Measurements from ENCODE around the gene TEX13C. TPM values are rescaled to one million over a fixed set of nuclear protein-coding genes. Genes with fewer than 3 reads are reported as not detected.

Gene TEX13C
- total and polyA plus RNA-seq, 4 donors = not detected

DNA sequence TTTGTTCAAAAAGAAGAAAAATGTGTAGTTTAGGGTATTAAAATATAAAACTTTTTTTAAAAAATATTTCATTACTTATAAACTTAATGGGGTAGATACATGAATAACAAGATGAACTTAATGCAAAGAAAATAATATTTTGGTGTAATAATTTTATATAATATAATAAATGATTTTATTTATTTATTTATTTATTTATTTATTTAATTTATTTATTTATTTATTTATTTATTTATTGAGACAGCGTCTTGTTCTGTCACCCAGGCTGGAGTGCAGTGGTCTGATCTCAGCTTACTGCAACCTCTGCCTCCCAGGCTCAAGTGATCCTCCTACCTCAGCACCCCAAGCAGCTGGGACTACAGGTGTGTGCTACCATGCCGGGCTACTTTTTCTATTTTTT lies 20.8 kb upstream of the TEX13C start:
- no peaks in the 10 kb centered on the region for H3K36me3 ChIP-seq (ENCODE audit: control insufficient read depth in 4 of 4, insufficient read depth in 3 of 4, low read depth in 1 of 4, low read length in 3 of 4)

GRCh38 chrX:125306335-125306866 lies 13.3 kb upstream of the TEX13C start:
- TF ChIP-seq JUND (IDR thresholded peaks at IDR 0.05) = no peak
- TF ChIP-seq FOXA1 (IDR thresholded peaks at IDR 0.05) = no peak
- TF ChIP-seq YY1 (IDR thresholded peaks at IDR 0.05) = no peak
- TF ChIP-seq, protein P1, sequence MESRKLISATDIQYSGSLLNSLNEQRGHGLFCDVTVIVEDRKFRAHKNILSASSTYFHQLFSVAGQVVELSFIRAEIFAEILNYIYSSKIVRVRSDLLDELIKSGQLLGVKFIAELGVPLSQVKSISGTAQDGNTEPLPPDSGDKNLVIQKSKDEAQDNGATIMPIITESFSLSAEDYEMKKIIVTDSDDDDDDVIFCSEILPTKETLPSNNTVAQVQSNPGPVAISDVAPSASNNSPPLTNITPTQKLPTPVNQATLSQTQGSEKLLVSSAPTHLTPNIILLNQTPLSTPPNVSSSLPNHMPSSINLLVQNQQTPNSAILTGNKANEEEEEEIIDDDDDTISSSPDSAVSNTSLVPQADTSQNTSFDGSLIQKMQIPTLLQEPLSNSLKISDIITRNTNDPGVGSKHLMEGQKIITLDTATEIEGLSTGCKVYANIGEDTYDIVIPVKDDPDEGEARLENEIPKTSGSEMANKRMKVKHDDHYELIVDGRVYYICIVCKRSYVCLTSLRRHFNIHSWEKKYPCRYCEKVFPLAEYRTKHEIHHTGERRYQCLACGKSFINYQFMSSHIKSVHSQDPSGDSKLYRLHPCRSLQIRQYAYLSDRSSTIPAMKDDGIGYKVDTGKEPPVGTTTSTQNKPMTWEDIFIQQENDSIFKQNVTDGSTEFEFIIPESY (IDR thresholded peaks at IDR 0.05) = no peak
- no peak for TF ChIP-seq NR2F2 (IDR thresholded peaks at IDR 0.05)
- TF ChIP-seq GABPA (IDR thresholded peaks at IDR 0.05 in 1 of 2, conservative IDR thresholded peaks at IDR 0.05 in 1 of 2) = no peak
- TF ChIP-seq RXRA (IDR thresholded peaks at IDR 0.05) = no peak
- no peak for TF ChIP-seq REST (IDR thresholded peaks at IDR 0.05)
- no peak for TF ChIP-seq HNF4G (IDR thresholded peaks at IDR 0.05)
- no peak for TF ChIP-seq HNF4A (conservative IDR thresholded peaks at IDR 0.05)
- Histone ChIP-seq H3K27me3 (ENCODE audit: control insufficient read depth in 4 of 4, insufficient read depth in 4 of 4, low read length in 3 of 4) (no peaks in the 10 kb centered on the region), H3K9ac (ENCODE audit: low read depth in 1 of 2, low read length in 2 of 2) (no peak overlapping the region), H3K9me3 (ENCODE audit: control insufficient read depth in 4 of 4, low read length in 3 of 4) (no peaks in the 10 kb centered on the region), H3K27ac (ENCODE audit: low read depth in 1 of 2, low read length in 2 of 2) (no peak overlapping the region), H3K4me1 (ENCODE audit: control insufficient read depth in 4 of 4, insufficient read depth in 4 of 4, low read length in 3 of 4) (no peaks in the 10 kb centered on the region), H3K4me3 (ENCODE audit: low read depth in 1 of 3, low read length in 3 of 3) (no peak overlapping the region), H3K36me3 (ENCODE audit: control insufficient read depth in 4 of 4, insufficient read depth in 3 of 4, low read depth in 1 of 4, low read length in 3 of 4) (no peaks in the 10 kb centered on the region)
- DNase-seq (ENCODE audit: low spot score) = no peak
- WGBS = 72% methylated on average over 1 of the region's 1 CpG

More for the DNA sequence above, 20.8 kb upstream of the TEX13C start:
- Histone ChIP-seq H3K27ac (ENCODE audit: low read depth in 1 of 2, low read length in 2 of 2) (no peak overlapping the region), H3K9me3 (ENCODE audit: control insufficient read depth in 4 of 4, low read length in 3 of 4) (no peaks in the 10 kb centered on the region), H3K4me3 (ENCODE audit: low read depth in 1 of 3, low read length in 3 of 3) (no peak overlapping the region), H3K4me1 (ENCODE audit: control insufficient read depth in 4 of 4, insufficient read depth in 4 of 4, low read length in 3 of 4) (peaks cover 0 to 12% (median 3%) of the 10 kb centered on the region in 4 donors), H3K27me3 (ENCODE audit: control insufficient read depth in 4 of 4, insufficient read depth in 4 of 4, low read length in 3 of 4) (no peaks in the 10 kb centered on the region), H3K9ac (ENCODE audit: low read depth in 1 of 2, low read length in 2 of 2) (no peak overlapping the region)
- TF ChIP-seq NR2F2 (IDR thresholded peaks at IDR 0.05) (no peak), FOXA1 (IDR thresholded peaks at IDR 0.05) (no peak), RXRA (IDR thresholded peaks at IDR 0.05) (no peak), RAD21 (IDR thresholded peaks at IDR 0.05) (no peak)
- WGBS = 92% methylated on average over 2 of the region's 2 CpGs
- no peak for DNase-seq (ENCODE audit: low spot score)

DNA sequence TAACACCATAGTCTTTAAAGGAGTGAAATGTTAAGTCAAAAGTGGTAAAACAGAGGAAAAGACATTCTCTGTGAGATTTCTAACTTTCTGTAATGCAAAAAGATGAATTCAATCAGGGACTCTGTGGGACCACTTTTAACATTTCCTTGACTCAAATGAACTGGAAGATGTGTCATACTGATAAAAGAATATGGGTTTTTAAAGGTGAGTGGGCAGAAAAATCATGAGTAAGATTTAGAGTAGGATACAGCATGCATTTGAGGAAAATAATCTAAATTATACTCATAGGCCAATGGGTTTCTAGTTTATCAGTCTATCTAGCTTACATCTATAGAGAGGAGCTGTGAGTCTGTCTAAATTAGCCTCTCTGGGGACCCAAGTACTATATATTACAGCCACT lies 11.0 kb upstream of the TEX13C start:
- H3K27ac ChIP-seq (ENCODE audit: low read depth in 1 of 2, low read length in 2 of 2) = no peak overlapping the region
- no peaks in the 10 kb centered on the region for H3K27me3 ChIP-seq (ENCODE audit: control insufficient read depth in 4 of 4, insufficient read depth in 4 of 4, low read length in 3 of 4)
- H3K36me3 ChIP-seq (ENCODE audit: control insufficient read depth in 4 of 4, insufficient read depth in 3 of 4, low read depth in 1 of 4, low read length in 3 of 4) = no peaks in the 10 kb centered on the region
- H3K9me3 ChIP-seq (ENCODE audit: control insufficient read depth in 4 of 4, low read length in 3 of 4) = no peaks in the 10 kb centered on the region
- H3K4me3 ChIP-seq (ENCODE audit: low read depth in 1 of 3, low read length in 3 of 3) = no peak overlapping the region
- no peak for DNase-seq (ENCODE audit: low spot score)
- no peaks in the 10 kb centered on the region for H3K4me1 ChIP-seq (ENCODE audit: control insufficient read depth in 4 of 4, insufficient read depth in 4 of 4, low read length in 3 of 4)
- H3K9ac ChIP-seq (ENCODE audit: low read depth in 1 of 2, low read length in 2 of 2) = no peak overlapping the region
- TF ChIP-seq EGR1 (IDR thresholded peaks at IDR 0.05; ENCODE audit: low read depth in 2 of 2) (no peak), NR2F2 (IDR thresholded peaks at IDR 0.05) (no peak), REST (IDR thresholded peaks at IDR 0.05) (no peak), FOXA1 (IDR thresholded peaks at IDR 0.05) (no peak), FOXA2 (IDR thresholded peaks at IDR 0.05) (no peak), ATF3 (IDR thresholded peaks at IDR 0.05) (no peak), JUND (IDR thresholded peaks at IDR 0.05) (no peak), GABPA (IDR thresholded peaks at IDR 0.05 in 1 of 2, conservative IDR thresholded peaks at IDR 0.05 in 1 of 2) (no peak)
- TF ChIP-seq, protein P1 (IDR thresholded peaks at IDR 0.05) = no peak
